Choroid plexus epithelial cell (primary cell): ENCODE measurements around the gene BRD8.
A peak's percentile ranks its signal among the peaks of the same experiment; 100 is the strongest.
"Not testable (repeated sequence)": the region's sequence is repeated elsewhere in the genome, so short reads cannot be mapped to it uniquely, and the experiment has no call there.

Experiments
- DNase-seq: peaks from one replicate; pipeline ENCODE4 v3.0.0-alpha.2; 2010; ENCODE audit warnings: low read depth
- H3K4me3 ChIP-seq: 2 replicates; pipeline ENCODE4 v1.5.1; 2011; ENCODE audit warnings: low read depth, mild to moderate bottlenecking, control low read depth, low read length, moderate library complexity
- CTCF ChIP-seq: conservative IDR thresholded peaks from 2 replicates; pipeline ENCODE4 v1.5.1; 2011; ENCODE audit warnings: low read depth, mild to moderate bottlenecking, control low read depth, inconsistent platforms, low read length, moderate library complexity

The BRD8 gene

GRCh38 chr5:138163721-138164120 lies 14.7 kb downstream of the BRD8 start:
- no peak for TF ChIP-seq CTCF
- DNase-seq = no peak
- no peak overlapping the region for H3K4me3 ChIP-seq

- no peak overlapping the region for H3K4me3 ChIP-seq
- TF ChIP-seq CTCF = no peak
- no peak for DNase-seq
Observed at GRCh38 chr5:138160706-138161105, 17.7 kb downstream of the BRD8 start.

GRCh38 chr5:138159666-138160065 lies 18.8 kb downstream of the BRD8 start:
- TF ChIP-seq CTCF = no peak
- no peak for DNase-seq
- no peak overlapping the region for H3K4me3 ChIP-seq

- TF ChIP-seq CTCF = no peak
- H3K4me3 ChIP-seq = no peak overlapping the region
- DNase-seq = no peak
Observed at GRCh38 chr5:138157626-138158025, 20.8 kb downstream of the BRD8 start.

- DNase-seq = not testable (repeated sequence)
Observed at GRCh38 chr5:138155977-138156376, 22.5 kb downstream of the BRD8 start.

GRCh38 chr5:138149530-138149929 lies 28.9 kb downstream of the BRD8 start:
- DNase-seq = no peak
- TF ChIP-seq CTCF = no peak
- H3K4me3 ChIP-seq = no peak overlapping the region

More at GRCh38 chr5:138155977-138156376, 22.5 kb downstream of the BRD8 start:
- H3K4me3 ChIP-seq = not testable (repeated sequence)

- DNase-seq = peak; percentile 61
- no peak overlapping the region for H3K4me3 ChIP-seq
- no peak for TF ChIP-seq CTCF
Observed at GRCh38 chr5:138148811-138149210, 29.6 kb downstream of the BRD8 start.

- not testable (repeated sequence) for H3K4me3 ChIP-seq, DNase-seq
Observed at GRCh38 chr5:138143578-138143977, 34.9 kb downstream of the BRD8 start.
